Measurements from ENCODE around the gene ZFP1.

DNA sequence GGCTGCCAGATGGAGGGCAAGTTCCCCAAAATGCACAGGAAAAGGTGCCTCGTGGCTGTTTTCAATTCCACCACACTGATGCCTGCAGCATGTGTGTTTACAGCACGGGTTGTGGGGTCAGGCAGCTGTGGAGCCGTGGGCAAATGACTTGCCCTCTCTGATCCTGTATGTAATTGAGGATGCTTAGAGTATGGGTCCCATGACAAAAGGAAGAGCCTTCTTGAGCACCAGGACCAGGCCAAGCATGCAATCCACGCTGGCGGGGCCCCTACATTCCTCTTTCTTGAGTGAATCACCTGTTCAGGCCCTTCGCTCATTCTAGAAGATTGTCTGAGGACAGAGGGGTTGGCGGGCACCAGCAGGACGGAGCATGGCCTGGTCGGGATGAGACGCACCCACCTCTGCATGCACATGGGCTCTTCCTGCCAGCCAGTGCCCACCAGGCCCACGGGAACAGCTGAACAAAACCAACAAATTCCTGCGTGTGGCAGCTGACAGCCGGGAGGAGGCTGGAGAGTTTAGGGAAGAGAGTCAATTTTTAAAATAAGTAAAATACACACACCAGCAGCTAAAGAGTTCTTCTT lies 60.0 kb downstream of the ZFP1 start:
- TF ChIP-seq POLR2A (IDR thresholded peaks at IDR 0.05): no peak
- TF ChIP-seq POLR2AphosphoS5 (IDR thresholded peaks at IDR 0.05): no peak
- TF ChIP-seq, protein P1, sequence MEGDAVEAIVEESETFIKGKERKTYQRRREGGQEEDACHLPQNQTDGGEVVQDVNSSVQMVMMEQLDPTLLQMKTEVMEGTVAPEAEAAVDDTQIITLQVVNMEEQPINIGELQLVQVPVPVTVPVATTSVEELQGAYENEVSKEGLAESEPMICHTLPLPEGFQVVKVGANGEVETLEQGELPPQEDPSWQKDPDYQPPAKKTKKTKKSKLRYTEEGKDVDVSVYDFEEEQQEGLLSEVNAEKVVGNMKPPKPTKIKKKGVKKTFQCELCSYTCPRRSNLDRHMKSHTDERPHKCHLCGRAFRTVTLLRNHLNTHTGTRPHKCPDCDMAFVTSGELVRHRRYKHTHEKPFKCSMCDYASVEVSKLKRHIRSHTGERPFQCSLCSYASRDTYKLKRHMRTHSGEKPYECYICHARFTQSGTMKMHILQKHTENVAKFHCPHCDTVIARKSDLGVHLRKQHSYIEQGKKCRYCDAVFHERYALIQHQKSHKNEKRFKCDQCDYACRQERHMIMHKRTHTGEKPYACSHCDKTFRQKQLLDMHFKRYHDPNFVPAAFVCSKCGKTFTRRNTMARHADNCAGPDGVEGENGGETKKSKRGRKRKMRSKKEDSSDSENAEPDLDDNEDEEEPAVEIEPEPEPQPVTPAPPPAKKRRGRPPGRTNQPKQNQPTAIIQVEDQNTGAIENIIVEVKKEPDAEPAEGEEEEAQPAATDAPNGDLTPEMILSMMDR (IDR thresholded peaks at IDR 0.05 in 8 of 11, conservative IDR thresholded peaks at IDR 0.05 in 3 of 11): no peak
